ENCODE results near the gene CRTC3. TPM values are rescaled to one million over a fixed set of nuclear protein-coding genes. Genes with fewer than 3 reads are reported as not detected.
"Not testable (repeated sequence)": the region's sequence is repeated elsewhere in the genome, so short reads cannot be mapped to it uniquely, and the experiment has no call there.

CRTC3 gene
- total RNA-seq, 2 donors from 2014 or later = 73.2 to 77.3 TPM

- peak overlapping the region; percentile 81 to 84 for H3K4me3 Mint-ChIP-seq
- not testable (repeated sequence) for DNase-seq; H3K9me3 Mint-ChIP-seq; ATAC-seq (replicated peaks in 1 of 2)
- H3K27me3 Mint-ChIP-seq (ENCODE audit: low read depth) = peaks cover 67% of the 10 kb centered on the region
- H3K27ac Mint-ChIP-seq = peak overlapping the region; percentile 34
- H3K4me1 Mint-ChIP-seq (ENCODE audit: low read depth) = peaks cover 86% of the 10 kb centered on the region
- peaks cover 9 to 10% of the 10 kb centered on the region in 2 donors for H3K36me3 Mint-ChIP-seq (ENCODE audit: insufficient read depth in 2 of 2)
Measured at GRCh38 chr15:90660999-90661330, 131.2 kb downstream of the CRTC3 start.

- peaks cover 74% of the 10 kb centered on the region for H3K4me1 Mint-ChIP-seq (ENCODE audit: low read depth)
- peaks cover 48% of the 10 kb centered on the region for H3K27me3 Mint-ChIP-seq (ENCODE audit: low read depth)
- not testable (repeated sequence) for DNase-seq; H3K27ac Mint-ChIP-seq; H3K9me3 Mint-ChIP-seq; ATAC-seq (replicated peaks in 1 of 2)
- peak overlapping the region; percentile 84 to 85 for H3K4me3 Mint-ChIP-seq
- peaks cover 8 to 10% of the 10 kb centered on the region in 2 donors for H3K36me3 Mint-ChIP-seq (ENCODE audit: insufficient read depth in 2 of 2)
Measured at GRCh38 chr15:90664081-90664461, 134.3 kb downstream of the CRTC3 start.

GRCh38 chr15:90664650-90665287 is 135.0 kb downstream of the CRTC3 start:
- peak overlapping the region; percentile 84 to 85 for H3K4me3 Mint-ChIP-seq
- H3K4me1 Mint-ChIP-seq (ENCODE audit: low read depth) = peaks cover 67% of the 10 kb centered on the region
- H3K27me3 Mint-ChIP-seq (ENCODE audit: low read depth) = peaks cover 41% of the 10 kb centered on the region

GRCh38 chr15:90665288-90666134 is 135.8 kb downstream of the CRTC3 start:
- Mint-ChIP-seq H3K27me3 (ENCODE audit: low read depth) (peaks cover 39% of the 10 kb centered on the region), H3K4me3 (peak overlapping the region; percentile 88), H3K36me3 (ENCODE audit: insufficient read depth in 2 of 2) (peaks cover 8 to 10% of the 10 kb centered on the region in 2 donors), H3K27ac (peak overlapping the region; percentile 52), H3K9me3 (no peaks in the 10 kb centered on the region), H3K4me1 (ENCODE audit: low read depth) (peaks cover 60% of the 10 kb centered on the region)
- ATAC-seq (replicated peaks in 1 of 2) (peak; percentile 69 to 82), DNase-seq (peak; percentile 65 to 72)

More at GRCh38 chr15:90664650-90665287, 135.0 kb downstream of the CRTC3 start:
- peak in 1 of 2 donors; percentile 1 for ATAC-seq (replicated peaks in 1 of 2)
- H3K9me3 Mint-ChIP-seq = no peaks in the 10 kb centered on the region
- H3K27ac Mint-ChIP-seq = peak overlapping the region; percentile 51
- H3K36me3 Mint-ChIP-seq (ENCODE audit: insufficient read depth in 2 of 2) = peaks cover 8 to 10% of the 10 kb centered on the region in 2 donors
- DNase-seq = no peak

- ATAC-seq (replicated peaks in 1 of 2) = no peak
- Mint-ChIP-seq H3K4me3 (peak overlapping the region; percentile 88), H3K9me3 (no peaks in the 10 kb centered on the region), H3K36me3 (ENCODE audit: insufficient read depth in 2 of 2) (peaks cover 8 to 10% of the 10 kb centered on the region in 2 donors), H3K27ac (peak overlapping the region; percentile 52), H3K27me3 (ENCODE audit: low read depth) (peaks cover 39% of the 10 kb centered on the region), H3K4me1 (ENCODE audit: low read depth) (peaks cover 52% of the 10 kb centered on the region)
- no peak for DNase-seq
Measured at GRCh38 chr15:90666135-90666909, 136.6 kb downstream of the CRTC3 start.

- Mint-ChIP-seq H3K4me3 (peak overlapping the region; percentile 54 to 64), H3K27ac (peak overlapping the region; percentile 10), H3K9me3 (no peaks in the 10 kb centered on the region), H3K4me1 (ENCODE audit: low read depth) (peaks cover 43% of the 10 kb centered on the region), H3K27me3 (ENCODE audit: low read depth) (peaks cover 33% of the 10 kb centered on the region), H3K36me3 (ENCODE audit: insufficient read depth in 2 of 2) (peaks cover 8 to 10% of the 10 kb centered on the region in 2 donors)
- no peak for DNase-seq
- no peak for ATAC-seq (replicated peaks in 1 of 2)
Measured at GRCh38 chr15:90667073-90667754, 137.5 kb downstream of the CRTC3 start.

- Mint-ChIP-seq H3K36me3 (ENCODE audit: insufficient read depth in 2 of 2) (peaks cover 8 to 10% of the 10 kb centered on the region in 2 donors), H3K27me3 (ENCODE audit: low read depth) (peaks cover 30% of the 10 kb centered on the region), H3K4me1 (ENCODE audit: low read depth) (peaks cover 38% of the 10 kb centered on the region)
- ATAC-seq (replicated peaks in 1 of 2); H3K9me3 Mint-ChIP-seq; DNase-seq; H3K27ac Mint-ChIP-seq; H3K4me3 Mint-ChIP-seq: not testable (repeated sequence)
Measured at GRCh38 chr15:90667755-90668345, 138.1 kb downstream of the CRTC3 start.

- not testable (repeated sequence) for H3K9me3 Mint-ChIP-seq; H3K4me3 Mint-ChIP-seq; DNase-seq; H3K27me3 Mint-ChIP-seq (ENCODE audit: low read depth); H3K27ac Mint-ChIP-seq; H3K36me3 Mint-ChIP-seq (ENCODE audit: insufficient read depth in 2 of 2); ATAC-seq (replicated peaks in 1 of 2)
- H3K4me1 Mint-ChIP-seq (ENCODE audit: low read depth) = peaks cover 20% of the 10 kb centered on the region
Measured at GRCh38 chr15:90670631-90671030, 140.9 kb downstream of the CRTC3 start.

- Mint-ChIP-seq H3K4me1 (ENCODE audit: low read depth) (peaks cover 14% of the 10 kb centered on the region), H3K36me3 (ENCODE audit: insufficient read depth in 2 of 2) (no peaks in the 10 kb centered on the region), H3K9me3 (no peaks in the 10 kb centered on the region), H3K27ac (no peak overlapping the region), H3K27me3 (ENCODE audit: low read depth) (peaks cover 10% of the 10 kb centered on the region), H3K4me3 (no peak overlapping the region)
- ATAC-seq (replicated peaks in 1 of 2) = no peak
- DNase-seq = no peak
Measured at GRCh38 chr15:90671216-90671615, 141.5 kb downstream of the CRTC3 start.

GRCh38 chr15:90673357-90673756 is 143.6 kb downstream of the CRTC3 start:
- ATAC-seq (replicated peaks in 1 of 2); H3K27ac Mint-ChIP-seq; H3K9me3 Mint-ChIP-seq; DNase-seq; H3K27me3 Mint-ChIP-seq (ENCODE audit: low read depth); H3K36me3 Mint-ChIP-seq (ENCODE audit: insufficient read depth in 2 of 2); H3K4me3 Mint-ChIP-seq: not testable (repeated sequence)
- peaks cover 10% of the 10 kb centered on the region for H3K4me1 Mint-ChIP-seq (ENCODE audit: low read depth)

GRCh38 chr15:90674476-90674875 is 144.8 kb downstream of the CRTC3 start:
- Mint-ChIP-seq H3K36me3 (ENCODE audit: insufficient read depth in 2 of 2) (peaks cover 0 to 4% of the 10 kb centered on the region in 2 donors), H3K4me1 (ENCODE audit: low read depth) (peaks cover 22% of the 10 kb centered on the region), H3K27me3 (ENCODE audit: low read depth) (no peaks in the 10 kb centered on the region), H3K27ac (no peak overlapping the region), H3K4me3 (no peak overlapping the region), H3K9me3 (no peaks in the 10 kb centered on the region)
- ATAC-seq (replicated peaks in 1 of 2) (no peak), DNase-seq (no peak)

- ATAC-seq (replicated peaks in 1 of 2) (no peak), DNase-seq (no peak)
- no peak overlapping the region for H3K27ac Mint-ChIP-seq
- H3K27me3 Mint-ChIP-seq (ENCODE audit: low read depth) = no peaks in the 10 kb centered on the region
- no peak overlapping the region for H3K4me3 Mint-ChIP-seq
- H3K36me3 Mint-ChIP-seq (ENCODE audit: insufficient read depth in 2 of 2) = peaks cover 0 to 4% of the 10 kb centered on the region in 2 donors
- H3K4me1 Mint-ChIP-seq (ENCODE audit: low read depth) = peaks cover 32% of the 10 kb centered on the region
- no peaks in the 10 kb centered on the region for H3K9me3 Mint-ChIP-seq
Measured at GRCh38 chr15:90675464-90675863, 145.7 kb downstream of the CRTC3 start.
